Activated naive CD4-positive, alpha-beta T cell treated with anti-CD3 and anti-CD28 coated beads for 36 hours (primary cell): ENCODE data around the gene NEU4. TPM values are rescaled to one million over a fixed set of nuclear protein-coding genes. Genes with fewer than 3 reads are reported as not detected.
"Not testable (repeated sequence)": the region's sequence is repeated elsewhere in the genome, so short reads cannot be mapped to it uniquely, and the experiment has no call there.

Experiments used
- CTCF ChIA-PET: fragments of 350-600 bp; sonication (Branson Sonifier 250); formaldehyde crosslinking; loops from one replicate; lab custom pipeline; 2021; ENCODE audit warnings: antibody characterized with exemption; lab: Charles Lee
- DNase-seq: peaks from one replicate; pipeline ENCODE4 v3.0.0-alpha.2; 2020
- H3K27ac Mint-ChIP-seq: one replicate; pipeline ENCODE4 v1.8.0; 2021; ENCODE audit warnings: mild to moderate bottlenecking, mixed read lengths
- H3K27me3 Mint-ChIP-seq: one replicate; pipeline ENCODE4 v1.8.0; 2021; ENCODE audit warnings: low read depth, mixed read lengths
- H3K36me3 Mint-ChIP-seq: one replicate; pipeline ENCODE4 v1.8.0; 2021; ENCODE audit warnings: low read depth, mixed read lengths
- H3K4me1 Mint-ChIP-seq: one replicate; pipeline ENCODE4 v1.8.0; 2021; ENCODE audit warnings: low read depth, mixed read lengths
- H3K4me3 Mint-ChIP-seq: one replicate; pipeline ENCODE4 v1.8.0; 2021; ENCODE audit warnings: mild to moderate bottlenecking, moderate library complexity, mixed read lengths
- H3K9me3 Mint-ChIP-seq: one replicate; pipeline ENCODE4 v1.8.0; 2021; ENCODE audit warnings: mixed read lengths
- intact Hi-C: fragments of 100-400 bp; cut with micrococcal nuclease; formaldehyde crosslinking; loops from one replicate; pipeline ENCODE4 v1.15.1; 2023
- total RNA-seq, 2 experiments: library from RNA; stranded (reverse); gene quantifications; one replicate each; pipeline ENCODE4 v1.2.3, GENCODE V29; 2021

NEU4 gene
- total RNA-seq, 2 experiments from 2014 or later, result not detected

- CTCF ChIA-PET, result no interaction called here
Measured at GRCh38 chr2:241797441-241798080, 11.4 kb upstream of the NEU4 start.

GRCh38 chr2:241798081-241798630 is 10.8 kb upstream of the NEU4 start:
- intact Hi-C loops, result no loop called here
- Mint-ChIP-seq H3K27me3 (no peaks in the 10 kb centered on the region), H3K36me3 (no peaks in the 10 kb centered on the region), H3K27ac (no peak overlapping the region), H3K9me3 (no peaks in the 10 kb centered on the region), H3K4me1 (no peaks in the 10 kb centered on the region), H3K4me3 (no peak overlapping the region)
- CTCF ChIA-PET, result no interaction called here
- no peak for DNase-seq

More at GRCh38 chr2:241797441-241798080, 11.4 kb upstream of the NEU4 start:
- no peak for DNase-seq
- Mint-ChIP-seq H3K9me3 (no peaks in the 10 kb centered on the region), H3K36me3 (no peaks in the 10 kb centered on the region), H3K4me3 (no peak overlapping the region), H3K27me3 (no peaks in the 10 kb centered on the region), H3K27ac (no peak overlapping the region), H3K4me1 (no peaks in the 10 kb centered on the region)
- intact Hi-C loops, result no loop called here

- CTCF ChIA-PET, result no interaction called here
- no peak for DNase-seq
- peaks cover 3% of the 10 kb centered on the region for H3K27me3 Mint-ChIP-seq
- no peak overlapping the region for H3K27ac Mint-ChIP-seq
- intact Hi-C loops, result no loop called here
- no peak overlapping the region for H3K4me3 Mint-ChIP-seq
- no peaks in the 10 kb centered on the region for H3K36me3 Mint-ChIP-seq
- no peaks in the 10 kb centered on the region for H3K9me3 Mint-ChIP-seq
- peaks cover 2% of the 10 kb centered on the region for H3K4me1 Mint-ChIP-seq
Measured at GRCh38 chr2:241798631-241799521, 10.1 kb upstream of the NEU4 start.

GRCh38 chr2:241799522-241800197 is 9.3 kb upstream of the NEU4 start:
- CTCF ChIA-PET, result no interaction called here
- H3K9me3 Mint-ChIP-seq, result no peaks in the 10 kb centered on the region
- H3K27ac Mint-ChIP-seq, result no peak overlapping the region
- peaks cover 8% of the 10 kb centered on the region for H3K4me1 Mint-ChIP-seq
- H3K36me3 Mint-ChIP-seq, result no peaks in the 10 kb centered on the region
- H3K27me3 Mint-ChIP-seq, result peaks cover 5% of the 10 kb centered on the region
- no peak overlapping the region for H3K4me3 Mint-ChIP-seq
- intact Hi-C loops, result loop anchor here (5.0 kb wide), 2 partner anchors 43 to 58 kb away; partner anchors contain the start of gene PDCD1
- no peak for DNase-seq

GRCh38 chr2:241800198-241800903 is 8.6 kb upstream of the NEU4 start:
- not testable (repeated sequence) for H3K27me3 Mint-ChIP-seq, H3K27ac Mint-ChIP-seq, H3K9me3 Mint-ChIP-seq, H3K36me3 Mint-ChIP-seq, H3K4me3 Mint-ChIP-seq, DNase-seq
- CTCF ChIA-PET, result interaction anchor here (0.8 kb wide), 1 partner anchor 8 kb away, joined by 3 read pairs; no protein-coding TSS in a partner anchor
- intact Hi-C loops, result loop anchor here (5.0 kb wide), 2 partner anchors 42 to 57 kb away; partner anchors contain the start of gene PDCD1
- peaks cover 12% of the 10 kb centered on the region for H3K4me1 Mint-ChIP-seq

GRCh38 chr2:241801611-241802420 is 7.2 kb upstream of the NEU4 start:
- no peak for DNase-seq
- H3K4me3 Mint-ChIP-seq, result no peak overlapping the region
- no peak overlapping the region for H3K27ac Mint-ChIP-seq
- no peaks in the 10 kb centered on the region for H3K36me3 Mint-ChIP-seq
- CTCF ChIA-PET, result no interaction called here
- H3K4me1 Mint-ChIP-seq, result peaks cover 12% of the 10 kb centered on the region
- peaks cover 8% of the 10 kb centered on the region for H3K27me3 Mint-ChIP-seq
- intact Hi-C loops, result loop anchor here (5.0 kb wide), 2 partner anchors 40 to 55 kb away; partner anchors contain the start of gene PDCD1
- H3K9me3 Mint-ChIP-seq, result no peaks in the 10 kb centered on the region

- no peak overlapping the region for H3K27ac Mint-ChIP-seq
- intact Hi-C loops, result loop anchor here (5.0 kb wide), 2 partner anchors 40 to 55 kb away; partner anchors contain the start of gene PDCD1
Measured at GRCh38 chr2:241802421-241803318, 6.3 kb upstream of the NEU4 start.

GRCh38 chr2:241803387-241804325 is 5.3 kb upstream of the NEU4 start:
- no peaks in the 10 kb centered on the region for H3K9me3 Mint-ChIP-seq
- H3K27ac Mint-ChIP-seq, result no peak overlapping the region
- peak; percentile 35 for DNase-seq
- peak overlapping the region; percentile 48 for H3K4me3 Mint-ChIP-seq
- peaks cover 12% of the 10 kb centered on the region for H3K4me1 Mint-ChIP-seq
- peaks cover 8% of the 10 kb centered on the region for H3K27me3 Mint-ChIP-seq
- H3K36me3 Mint-ChIP-seq, result no peaks in the 10 kb centered on the region
- CTCF ChIA-PET, result interaction anchor here (0.6 to 1.5 kb wide), 3 partner anchors 65 to 88 kb away, joined by 3 to 6 read pairs (median 6); no protein-coding TSS in a partner anchor
- intact Hi-C loops, result loop anchor here (5.0 kb wide), 2 partner anchors 39 to 54 kb away; partner anchors contain the start of gene PDCD1

More at GRCh38 chr2:241802421-241803318, 6.3 kb upstream of the NEU4 start:
- peaks cover 8% of the 10 kb centered on the region for H3K27me3 Mint-ChIP-seq
- peaks cover 12% of the 10 kb centered on the region for H3K4me1 Mint-ChIP-seq
- DNase-seq, result no peak
- H3K4me3 Mint-ChIP-seq, result no peak overlapping the region
- H3K36me3 Mint-ChIP-seq, result no peaks in the 10 kb centered on the region
- no peaks in the 10 kb centered on the region for H3K9me3 Mint-ChIP-seq
- CTCF ChIA-PET, result interaction anchor here (1.3 kb wide), 1 partner anchor 76 kb away, joined by 6 read pairs; no protein-coding TSS in a partner anchor
